NCI-H345 treated with DMSO at 0.1 percent for 48 hours (cell line): ENCODE data around the gene ABHD8.

Experiments
- DNase-seq: peaks from one replicate; lab custom pipeline; 2025; ENCODE audit not compliant: unreplicated experiment; lab: John Stamatoyannopoulos, UW

Gene ABHD8

GRCh38 chr19:17323300-17323963 is 20.2 kb upstream of the ABHD8 start:
- no peak for DNase-seq

GRCh38 chr19:17322854-17323253 is 19.6 kb upstream of the ABHD8 start:
- no peak for DNase-seq

GRCh38 chr19:17321655-17322489 is 18.6 kb upstream of the ABHD8 start:
- no peak for DNase-seq

- no peak for DNase-seq
Measured at GRCh38 chr19:17320435-17320834, 17.2 kb upstream of the ABHD8 start.

- no peak for DNase-seq
Measured at GRCh38 chr19:17319473-17320238, 16.4 kb upstream of the ABHD8 start.

- no peak for DNase-seq
Measured at GRCh38 chr19:17318966-17319365, 15.7 kb upstream of the ABHD8 start.

GRCh38 chr19:17314007-17314593 is 10.9 kb upstream of the ABHD8 start:
- no peak for DNase-seq

- no peak for DNase-seq
Measured at GRCh38 chr19:17312189-17313113, 9.2 kb upstream of the ABHD8 start.

- no peak for DNase-seq
Measured at GRCh38 chr19:17311455-17312188, 8.4 kb upstream of the ABHD8 start.

- no peak for DNase-seq
Measured at GRCh38 chr19:17309965-17310461, 6.8 kb upstream of the ABHD8 start.

- DNase-seq = peak; percentile 93
Measured at GRCh38 chr19:17309198-17309964, 6.2 kb upstream of the ABHD8 start, which contains the start of gene DDA1. Gene DDA1 (plus strand): TSS chr19:17309563. CDS start chr19:17309655, 92 bp downstream.

- no peak for DNase-seq
Measured at GRCh38 chr19:17307876-17308377, 4.7 kb upstream of the ABHD8 start.

- no peak for DNase-seq
Measured at GRCh38 chr19:17306285-17306714, 3.1 kb upstream of the ABHD8 start.

- DNase-seq = peak; percentile 96
Measured at GRCh38 chr19:17305517-17306284, 2.5 kb upstream of the ABHD8 start, which contains the start of gene MRPL34. Gene MRPL34 (plus strand): TSS chr19:17305872. CDS start chr19:17305893, 21 bp downstream.

- DNase-seq = no peak
Measured at GRCh38 chr19:17305216-17305516, 1.9 kb upstream of the ABHD8 start.

- no peak for DNase-seq
Measured at GRCh38 chr19:17304386-17305215, 1.4 kb upstream of the ABHD8 start.

- DNase-seq = no peak
Measured at GRCh38 chr19:17303940-17304267, 679 bp upstream of the ABHD8 start.
